ENCODE results near the gene MGLL.

MGLL gene

DNA sequence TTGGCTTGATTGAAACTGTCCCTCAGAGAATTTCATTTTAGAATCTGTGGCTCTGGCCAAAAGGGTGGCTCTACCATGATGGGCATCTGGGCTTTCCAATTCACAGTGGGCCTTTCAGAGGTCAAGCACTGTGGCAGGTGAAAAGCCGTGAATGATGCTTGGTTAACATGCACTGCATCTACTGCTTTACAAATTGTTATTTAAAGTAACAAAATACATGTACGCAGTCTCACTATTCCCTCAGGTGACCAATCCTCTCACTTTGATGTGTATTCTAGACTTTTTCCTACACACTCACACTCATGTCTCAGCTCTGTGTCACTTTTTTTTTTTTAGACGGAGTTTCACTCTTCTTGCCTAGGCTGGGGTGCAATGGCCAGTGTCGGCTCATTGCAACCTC, 70.5 kb downstream of the MGLL start:
- no peak for DNase-seq

DNA sequence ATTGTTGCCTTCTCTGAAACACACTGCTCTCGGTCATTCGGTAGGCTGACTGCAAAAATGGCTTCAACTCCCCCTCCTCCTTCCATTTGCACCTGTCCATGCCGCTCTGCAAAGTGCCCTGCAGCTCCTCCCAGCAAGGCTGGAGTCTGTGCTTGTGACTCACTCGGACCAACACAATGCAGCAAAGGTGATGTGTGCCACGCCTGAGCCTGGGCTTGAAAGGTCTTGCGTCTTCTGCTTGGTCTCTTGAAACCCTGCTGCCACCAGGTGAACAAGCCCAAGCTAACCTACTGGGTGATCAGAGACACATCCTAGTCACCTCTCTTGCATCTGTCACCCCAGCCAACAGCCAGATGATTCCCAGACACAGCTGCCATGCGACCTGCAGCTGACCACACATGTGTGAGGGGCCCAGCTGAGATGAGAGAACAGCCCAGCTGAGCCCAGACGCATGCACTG, 71.1 kb downstream of the MGLL start:
- DNase-seq: no peak

DNA sequence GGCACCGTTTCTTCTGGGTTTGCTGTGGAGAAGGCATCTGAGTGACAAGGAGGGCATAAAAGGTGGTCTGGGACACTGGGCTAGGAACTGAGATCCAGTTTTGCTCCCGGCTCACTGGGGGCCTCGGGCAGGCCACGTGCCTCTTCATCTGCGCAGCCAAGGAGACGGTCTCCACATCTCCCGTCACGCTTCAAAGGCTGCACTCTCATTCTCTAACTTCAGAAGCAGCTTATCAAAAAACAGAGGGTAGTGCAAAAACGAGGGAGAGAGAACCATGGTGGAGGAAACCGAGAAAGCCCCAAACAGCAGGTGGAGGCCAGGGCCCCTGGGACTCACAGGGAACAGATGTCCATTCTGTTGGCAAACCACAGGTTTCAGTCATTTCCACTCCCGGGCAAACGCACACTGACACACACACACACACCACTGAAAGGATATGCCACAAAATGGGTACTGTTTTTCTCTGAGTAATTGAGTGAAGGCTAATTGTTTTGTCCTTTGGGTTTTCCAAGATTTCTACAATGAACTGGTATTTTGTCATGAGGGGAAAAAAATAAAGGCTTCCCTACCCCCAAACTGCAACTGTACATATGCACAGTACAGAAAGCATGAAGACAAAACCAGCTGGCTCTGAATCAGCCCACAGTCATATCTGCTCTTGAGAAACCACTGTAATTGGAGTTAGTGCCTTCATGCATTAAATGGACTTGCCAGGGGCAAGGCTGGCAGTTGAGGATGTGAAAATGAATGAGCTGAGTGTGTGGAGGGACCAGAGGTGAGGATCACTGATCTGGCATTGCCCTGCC, 71.9 kb downstream of the MGLL start:
- DNase-seq: no peak

DNA sequence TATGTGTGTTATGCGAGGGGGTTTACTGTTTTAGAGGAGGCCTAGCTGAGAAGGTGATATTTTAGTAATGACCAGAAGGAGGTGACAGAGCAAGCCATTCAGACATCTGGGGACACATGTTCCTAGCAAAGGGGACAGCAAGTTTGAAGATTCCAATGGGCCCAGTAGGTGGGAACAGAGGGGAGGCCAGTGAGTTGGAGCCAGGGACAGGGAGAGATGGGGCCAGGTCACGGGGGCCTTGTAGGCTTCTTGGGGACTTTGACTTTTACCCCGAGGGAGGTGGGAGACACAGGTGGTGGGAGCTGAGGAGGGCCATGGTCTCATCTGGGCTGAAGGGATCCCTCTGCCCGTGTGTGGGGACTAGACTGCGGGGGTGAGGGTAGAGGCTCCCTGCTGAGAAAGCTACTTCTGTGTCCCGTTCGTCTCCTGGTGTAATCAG, 72.5 kb downstream of the MGLL start:
- no peak for DNase-seq

DNA sequence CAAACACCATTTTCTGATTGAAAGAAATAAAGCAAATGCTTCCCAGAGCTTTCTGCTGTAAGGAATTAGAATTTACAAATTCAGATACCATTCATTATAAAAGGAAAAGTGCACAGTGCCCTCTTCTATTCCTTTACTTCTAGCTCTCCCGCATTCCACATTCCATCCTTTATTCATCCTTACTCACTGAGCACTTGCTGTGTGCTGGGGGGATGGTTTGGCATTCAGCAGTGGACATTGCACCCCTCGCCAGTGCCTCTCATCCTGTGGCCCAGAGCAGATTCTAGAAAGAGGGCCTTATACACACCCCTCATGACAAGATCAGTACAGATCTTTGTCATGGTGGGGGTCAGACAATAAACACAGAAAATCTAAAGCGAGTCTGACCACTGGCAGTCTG, 73.0 kb downstream of the MGLL start:
- DNase-seq: no peak

DNA sequence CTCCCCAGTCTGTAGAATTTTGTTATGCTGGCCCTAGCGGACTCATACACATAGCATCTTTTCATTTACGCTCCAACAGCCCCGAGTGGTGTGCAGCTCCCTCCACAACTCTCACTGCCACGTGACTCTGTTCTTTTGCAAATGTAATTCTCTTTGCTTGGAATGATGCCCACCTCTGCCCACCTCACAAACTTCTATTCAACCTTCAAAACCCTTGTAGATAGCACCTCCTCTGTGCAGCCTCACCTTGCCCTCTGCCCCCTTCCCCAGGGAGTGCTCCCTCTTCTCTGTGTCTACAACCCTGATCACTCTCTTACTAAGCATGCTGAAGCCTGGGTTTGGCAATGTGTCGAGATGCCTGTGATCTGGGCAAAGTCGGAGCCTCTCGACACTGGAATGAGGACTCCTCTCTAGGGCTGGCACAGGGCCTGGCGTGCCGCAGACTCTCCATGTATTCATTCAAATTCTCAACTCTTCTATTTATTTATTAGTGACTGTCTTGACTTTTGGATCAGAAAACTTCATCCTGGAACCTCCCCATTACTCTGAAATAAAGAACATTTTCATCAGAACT, 73.5 kb downstream of the MGLL start:
- no peak for DNase-seq

DNA sequence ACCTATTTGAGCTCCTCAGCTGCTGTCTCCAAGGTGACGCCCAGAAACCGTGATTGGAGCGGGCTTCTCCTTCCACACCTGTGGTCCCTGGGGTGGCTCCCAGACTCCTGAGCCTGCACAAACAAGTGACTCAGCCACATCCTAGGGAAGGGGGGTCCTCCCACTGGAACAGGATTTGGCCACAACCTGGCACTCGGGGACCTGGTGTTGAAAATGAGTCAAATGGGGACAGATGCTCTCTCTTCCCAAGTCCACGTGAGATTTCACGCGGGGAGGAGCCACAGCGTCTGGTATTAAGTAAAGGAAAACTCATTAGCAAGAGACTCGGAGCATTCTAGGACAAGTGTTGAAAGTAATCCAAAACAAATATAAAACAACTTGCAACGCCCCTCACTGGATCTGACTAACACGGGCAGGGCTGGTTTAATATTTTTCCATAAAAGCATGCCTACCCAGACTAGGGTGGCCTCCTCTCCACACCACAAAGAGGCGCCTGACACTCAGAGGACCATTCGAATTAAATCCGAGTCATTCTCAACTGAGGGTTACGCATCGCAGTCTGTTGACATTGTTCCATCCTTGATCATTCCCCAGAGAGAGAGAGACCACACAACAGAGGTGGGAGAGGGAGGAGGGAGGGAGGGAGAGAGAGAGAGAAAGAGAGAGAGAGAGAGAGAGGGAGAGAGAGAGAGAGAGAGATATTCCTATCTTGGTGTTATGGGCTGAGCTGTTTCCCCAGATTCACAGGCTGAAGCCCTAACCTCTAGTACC, 74.4 kb downstream of the MGLL start:
- DNase-seq: no peak

DNA sequence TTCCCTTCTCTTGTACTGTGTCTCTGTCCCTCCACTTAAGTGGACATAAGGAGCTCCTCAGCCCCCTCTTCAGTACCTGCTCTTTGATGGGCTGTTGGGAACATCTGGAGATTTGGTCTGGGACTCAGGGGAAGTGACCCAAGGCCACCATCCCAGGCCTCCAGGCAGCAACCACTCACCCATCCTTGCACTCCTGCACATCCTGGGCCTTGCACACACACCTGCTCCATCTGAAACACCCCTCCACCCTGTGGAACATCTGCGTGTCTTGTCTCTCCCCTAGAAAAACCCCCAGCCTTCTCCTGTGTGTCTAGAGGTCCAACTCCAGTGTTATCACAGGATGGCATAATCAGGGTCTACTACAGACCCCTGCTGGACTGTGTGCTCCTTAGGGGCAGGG, 75.2 kb downstream of the MGLL start:
- DNase-seq: no peak

DNA sequence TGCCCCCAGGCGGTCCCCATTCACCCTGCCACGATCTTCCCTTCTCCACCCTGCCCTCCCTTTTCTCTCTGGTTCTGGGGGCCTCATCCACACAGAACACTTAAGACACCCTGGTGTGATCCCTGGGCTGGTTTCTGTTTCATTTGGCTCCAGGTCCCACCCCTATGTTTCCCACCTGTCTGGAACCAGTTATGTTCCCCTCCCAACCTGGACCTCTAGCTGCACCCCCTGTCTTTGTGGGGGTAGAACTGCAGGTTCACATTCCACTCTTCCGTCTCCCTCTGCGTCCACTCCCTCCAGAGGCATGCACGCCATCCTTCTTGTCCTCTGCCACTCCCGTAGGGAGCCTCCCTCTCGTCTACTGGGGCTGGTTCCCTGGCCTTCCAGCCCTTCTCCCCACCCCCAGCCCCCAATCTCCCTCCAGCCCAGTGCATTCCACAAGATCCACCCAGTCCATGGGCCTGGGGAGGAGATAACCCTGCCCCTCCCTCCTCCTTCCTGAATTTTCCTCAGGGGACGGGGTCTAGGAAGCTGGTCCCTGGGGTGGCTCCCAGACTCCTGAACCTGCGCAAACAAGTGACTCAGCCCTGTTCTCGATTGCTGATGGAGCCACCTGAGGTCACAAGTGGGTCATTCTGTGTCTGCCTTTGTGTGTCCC, 75.8 kb downstream of the MGLL start:
- DNase-seq: no peak

DNA sequence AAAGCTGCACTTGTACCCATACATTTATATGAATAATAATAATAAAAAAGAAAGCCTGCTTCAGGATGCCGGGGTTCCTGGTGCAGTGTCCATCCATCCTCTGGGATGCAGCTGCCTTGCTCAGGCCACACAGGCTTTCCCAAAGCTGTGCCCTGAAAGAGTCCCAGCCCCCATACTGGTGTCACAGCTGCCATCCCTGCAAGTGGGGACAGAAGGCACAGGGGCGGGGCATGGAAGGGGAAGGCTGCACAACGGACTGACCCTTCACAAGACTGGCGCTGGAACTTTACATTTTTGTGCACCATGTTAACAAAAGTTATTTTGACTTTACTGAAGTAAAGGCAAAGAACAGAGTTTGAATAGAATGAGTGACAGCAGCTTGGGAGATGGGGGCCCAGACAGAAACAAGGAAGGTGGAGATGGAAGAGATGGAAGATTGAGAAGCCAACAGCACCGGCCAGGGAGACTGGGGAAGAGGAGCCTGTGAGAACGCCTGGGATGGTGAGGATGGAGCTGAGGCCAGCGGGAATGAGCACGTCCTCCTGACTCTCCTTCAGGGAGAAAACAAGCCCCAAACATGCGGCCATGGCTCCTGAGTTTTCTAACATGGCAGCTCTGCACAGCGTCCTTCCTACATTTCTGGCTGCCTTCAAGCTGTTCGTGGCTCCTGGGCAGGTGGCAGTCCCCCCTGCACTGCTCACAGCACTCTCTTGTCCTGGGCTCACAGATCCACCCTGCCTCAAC, 76.5 kb downstream of the MGLL start:
- DNase-seq: no peak

DNA sequence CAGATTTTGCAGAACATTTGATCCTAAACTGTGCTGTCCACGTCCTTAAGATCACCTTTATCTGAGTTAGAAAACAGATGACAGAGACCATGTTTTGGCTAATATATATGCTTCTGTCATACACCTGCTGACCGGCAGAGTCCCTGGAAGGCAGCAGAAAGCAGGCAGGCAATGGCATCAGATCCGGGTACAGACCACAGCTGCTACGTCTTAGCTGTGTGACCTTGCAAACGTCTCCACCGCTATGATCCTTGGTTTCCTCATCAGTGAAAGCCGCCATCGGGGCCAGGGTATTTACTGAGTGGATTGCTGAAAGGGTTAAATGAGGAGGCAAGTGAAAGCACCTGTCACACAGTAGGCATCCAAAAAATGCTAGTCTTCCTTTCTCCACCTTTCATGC, 77.4 kb downstream of the MGLL start:
- no peak for DNase-seq

DNA sequence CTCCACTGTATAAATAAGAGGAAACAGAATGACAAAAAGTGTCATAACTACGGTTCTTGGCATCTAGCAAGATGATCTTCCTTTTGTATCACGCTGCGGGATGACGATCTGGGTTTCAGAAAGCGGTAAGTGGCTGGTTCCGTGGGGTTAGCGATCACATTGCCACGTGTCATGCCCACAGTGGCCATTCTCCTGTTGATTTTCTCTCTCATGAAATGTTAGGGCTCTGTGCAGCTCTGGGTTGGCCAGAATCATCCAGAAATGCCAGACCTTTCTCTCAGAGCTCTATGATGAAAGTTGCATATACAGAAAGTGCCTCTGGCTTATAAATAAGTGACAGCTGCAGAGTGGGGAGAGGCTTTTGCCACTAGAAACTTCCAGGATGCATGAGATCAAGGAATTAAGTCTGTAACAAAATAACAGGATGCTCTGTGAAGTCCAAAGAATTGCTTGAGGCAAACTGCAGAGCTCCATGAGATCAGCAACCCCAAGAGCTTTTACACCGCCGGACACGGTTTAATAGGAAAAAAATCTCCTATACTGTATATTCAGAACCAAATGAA, 78.0 kb downstream of the MGLL start:
- DNase-seq: no peak

DNA sequence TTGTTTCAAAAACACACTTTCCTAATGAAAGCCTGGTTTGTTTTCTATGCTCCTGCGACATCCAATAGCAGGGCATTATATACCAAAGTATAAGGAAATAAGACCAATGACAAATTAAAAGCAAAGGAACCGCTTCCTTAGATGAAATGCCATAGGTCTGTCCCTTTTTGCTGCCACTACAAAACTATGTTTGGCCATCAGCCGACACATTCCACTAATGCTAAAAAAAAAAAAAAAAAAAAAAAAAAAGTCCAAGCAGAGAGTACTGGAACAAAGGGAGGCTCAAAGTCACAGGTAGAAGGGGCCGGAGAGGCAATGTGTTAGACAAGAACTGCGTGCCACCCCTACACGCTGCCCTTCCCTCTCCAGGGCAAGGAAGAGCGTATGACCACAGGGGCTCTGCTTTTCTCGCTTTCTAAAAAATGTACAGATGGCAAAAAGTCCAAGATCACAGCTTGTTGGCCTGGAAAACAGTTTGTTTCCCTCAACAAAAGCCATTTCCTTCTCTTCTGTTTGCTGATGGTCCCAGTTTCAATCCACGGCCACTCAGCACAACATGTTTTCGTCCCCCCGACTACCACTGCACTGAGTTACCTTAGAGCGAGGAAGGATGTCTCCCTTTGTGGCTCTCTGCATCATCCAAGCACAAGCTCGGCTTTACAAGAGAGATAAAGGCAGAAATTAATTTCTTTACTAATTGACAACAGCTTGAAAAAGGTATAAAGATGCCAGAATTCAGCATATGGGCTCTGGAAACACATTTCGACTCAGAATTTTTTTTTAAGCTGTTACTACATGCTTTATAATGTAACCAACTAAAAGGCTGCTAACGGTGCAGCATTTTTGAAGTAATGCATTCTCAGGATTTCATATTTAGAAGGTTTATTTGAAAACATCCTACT, 78.7 kb downstream of the MGLL start:
- DNase-seq: no peak

DNA sequence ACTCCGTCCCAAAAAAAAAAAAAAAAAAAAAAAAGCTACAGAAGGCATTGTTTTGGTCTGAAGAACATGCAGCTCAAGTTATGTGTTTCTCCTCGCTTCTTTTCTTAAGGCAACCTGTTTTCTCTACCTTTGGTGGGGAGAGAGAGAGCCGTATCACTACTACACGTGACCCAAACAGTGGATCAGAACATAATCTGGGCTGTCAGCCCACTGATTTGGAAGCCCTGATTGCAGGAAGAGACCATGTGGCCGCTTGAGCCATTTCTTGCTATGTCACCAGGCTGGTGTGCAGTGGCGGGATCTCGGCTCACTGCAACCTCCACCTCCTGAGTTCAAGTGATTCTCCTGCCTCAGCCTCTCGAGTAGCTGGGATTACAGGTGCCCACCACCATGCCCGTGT, 79.7 kb downstream of the MGLL start:
- no peak for DNase-seq

DNA sequence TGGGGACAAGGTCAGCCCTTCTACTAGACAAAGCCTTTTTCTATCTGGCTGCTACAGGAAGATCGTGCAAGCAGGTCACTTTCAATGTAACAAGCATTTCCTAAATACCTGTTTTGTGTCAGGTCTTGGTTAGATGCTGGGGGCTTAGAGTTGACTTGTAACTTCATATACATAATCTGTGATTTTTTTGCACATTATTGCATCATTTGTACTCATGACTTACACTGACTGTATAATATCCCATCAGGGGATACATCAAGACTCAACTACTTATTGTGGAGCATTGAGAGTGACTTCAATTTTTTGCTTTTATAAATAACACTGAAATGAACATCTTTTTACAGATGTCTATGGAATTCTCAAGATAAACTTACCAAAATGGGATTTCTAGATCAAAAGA, 80.6 kb downstream of the MGLL start:
- DNase-seq: no peak

DNA sequence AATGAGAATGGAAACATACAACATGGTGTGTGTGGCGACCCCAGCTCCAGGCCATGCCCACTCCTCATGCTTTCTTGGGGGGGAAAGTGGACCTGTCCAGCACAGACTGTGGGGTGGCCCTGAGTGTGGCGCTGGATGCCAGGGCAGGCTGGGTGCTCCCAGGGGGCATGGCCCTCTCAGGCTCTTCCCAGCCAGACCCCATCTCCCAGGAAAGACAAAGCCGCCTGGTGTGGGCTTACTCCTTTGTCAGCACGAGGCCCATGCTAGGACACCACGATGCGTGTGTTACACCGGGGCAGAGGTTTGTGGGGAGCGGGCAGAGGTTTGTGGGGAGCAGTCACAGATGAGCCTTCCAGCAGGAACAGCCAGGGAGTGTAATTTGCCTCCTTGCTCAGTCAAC, 81.1 kb downstream of the MGLL start:
- no peak for DNase-seq

DNA sequence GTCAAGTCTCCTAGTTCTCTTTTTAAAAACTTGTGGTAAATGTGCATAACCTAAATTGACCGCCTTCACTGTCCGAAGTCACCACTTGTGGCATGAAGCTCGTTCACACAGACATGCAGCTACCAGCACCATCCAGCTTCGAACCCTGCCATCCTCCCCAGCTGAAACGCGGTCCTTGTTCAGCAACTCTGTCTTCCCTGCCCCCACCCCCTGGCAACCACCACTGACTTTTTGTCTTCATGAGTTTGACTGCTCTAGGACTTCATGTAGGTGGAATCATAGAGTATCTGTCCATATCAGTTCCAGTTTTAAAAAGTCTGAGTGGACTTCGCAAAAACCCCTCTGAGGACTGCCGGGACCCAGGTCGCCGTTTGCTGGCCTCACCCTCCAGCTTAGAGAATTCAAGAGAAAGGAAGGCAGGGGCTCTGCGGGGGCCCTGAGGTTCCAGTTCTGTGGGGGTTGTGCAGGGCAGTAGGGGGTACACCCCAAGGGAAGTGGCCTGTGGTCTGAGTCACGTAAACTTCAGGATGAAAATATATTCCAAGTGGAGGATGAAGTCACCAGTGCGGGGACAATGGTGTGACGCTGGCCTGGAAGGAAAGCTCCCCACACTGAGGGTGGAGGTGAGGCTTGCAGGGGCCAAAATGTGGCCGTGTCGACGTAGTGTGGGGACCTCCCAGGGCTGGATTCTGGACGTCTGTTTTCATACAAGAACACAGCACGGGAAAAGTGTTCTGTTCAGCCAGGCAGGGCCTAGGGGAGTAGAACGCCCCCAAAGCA, 82.0 kb downstream of the MGLL start:
- DNase-seq: no peak

DNA sequence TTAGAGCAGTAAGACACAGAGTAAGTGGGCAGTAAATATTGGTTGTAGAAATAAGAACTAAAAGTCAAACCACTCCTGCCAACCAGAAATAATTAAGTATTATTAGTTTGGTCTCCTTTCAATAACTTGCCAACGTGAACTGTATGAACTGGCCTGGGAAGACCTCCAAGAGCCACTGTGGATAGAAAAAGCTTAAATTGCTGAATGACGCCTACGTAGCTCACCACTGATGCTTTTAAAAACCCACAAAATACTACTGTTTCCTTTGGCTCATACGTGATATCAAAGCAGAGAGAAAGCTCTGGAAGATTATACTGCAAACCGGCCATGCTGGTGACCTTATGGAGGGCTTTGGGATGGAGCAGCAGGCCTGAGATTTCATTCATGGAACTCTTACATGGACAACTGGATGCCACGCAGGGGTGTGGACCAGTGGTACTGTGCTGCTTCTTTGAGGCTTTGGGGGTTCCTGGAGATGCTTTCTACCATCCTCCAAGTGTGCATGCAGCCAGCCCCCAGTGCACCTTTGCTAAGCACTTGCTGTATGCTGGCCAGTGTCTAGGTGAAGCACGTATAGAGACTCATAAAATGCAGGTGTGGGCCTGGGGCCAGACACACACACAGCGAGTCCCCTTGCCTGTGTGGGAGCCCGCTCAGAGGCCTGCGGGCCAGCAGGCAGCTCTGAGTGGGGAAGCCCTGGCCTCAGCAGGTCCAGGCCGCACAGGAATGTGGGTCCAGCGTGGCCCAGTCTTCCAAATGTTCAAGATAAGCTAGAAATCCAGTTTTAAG, 82.8 kb downstream of the MGLL start:
- DNase-seq: no peak

DNA sequence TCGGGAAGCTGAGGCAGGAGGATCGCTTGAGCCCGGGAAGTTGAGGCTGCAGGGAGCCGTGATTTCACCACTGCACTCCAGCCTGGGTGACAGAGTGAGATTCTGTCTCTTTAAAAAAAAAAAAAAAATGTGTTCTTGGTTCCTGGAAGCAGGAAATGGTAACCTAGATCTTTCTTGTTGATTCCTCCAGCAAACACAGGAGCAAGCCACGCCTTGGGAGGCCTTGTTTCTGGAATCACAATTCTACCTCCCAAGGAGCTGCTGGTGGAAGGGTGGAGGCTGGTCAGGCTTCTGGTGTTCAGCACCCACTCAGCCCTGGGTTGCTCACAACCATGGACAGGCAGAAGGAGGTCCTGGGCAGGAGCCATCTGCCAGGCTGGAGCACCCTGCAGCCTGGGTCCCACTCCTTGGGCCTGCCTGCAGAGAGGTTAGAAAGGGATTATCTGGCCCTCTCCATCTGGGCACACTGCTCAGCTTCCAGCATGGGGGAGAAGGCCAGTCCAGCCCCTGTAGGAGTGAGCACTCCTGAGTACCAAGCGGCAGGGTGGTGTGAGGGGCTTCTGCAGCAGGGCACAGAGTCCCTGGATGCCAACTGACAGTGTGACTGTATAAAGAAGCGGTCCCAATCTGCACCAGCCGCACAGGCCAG, 84.0 kb downstream of the MGLL start:
- DNase-seq: no peak
